H1 (cell line): ENCODE results near the gene CYP1A2. TPM values are rescaled to one million over a fixed set of nuclear protein-coding genes. Genes with fewer than 3 reads are reported as not detected.

Experiments used
- BCL11A ChIP-seq, 2 experiments: IDR thresholded peaks; one replicate each; pipeline ENCODE4 v1.6.1; 2011; ENCODE audit warnings: low read depth in 2 of 2, low read length in 2 of 2, mild to moderate bottlenecking in 2 of 2
- KDM1A ChIP-seq: fragments of 200-600, 300-600 bp; sonication (generic); IDR thresholded peaks from 2 replicates; pipeline ENCODE4 v1.7.1; 2016; ENCODE audit warnings: mild to moderate bottlenecking, low read length, borderline replicate concordance
- NANOG ChIP-seq: IDR thresholded peaks from 2 replicates; pipeline ENCODE4 v1.6.1; 2011; ENCODE audit warnings: low read length, low read depth, mild to moderate bottlenecking, inconsistent platforms; ENCODE audit not compliant: insufficient read depth, poor library complexity, severe bottlenecking
- PHF8 ChIP-seq: fragments of 200-600 bp; sonication (generic); conservative IDR thresholded peaks from 2 replicates; pipeline ENCODE4 v1.7.1; 2012; ENCODE audit warnings: low read depth, mild to moderate bottlenecking, inconsistent platforms, low read length, moderate library complexity
- POLR2AphosphoS5 ChIP-seq: IDR thresholded peaks from 2 replicates; pipeline ENCODE4 v1.6.1; 2011; ENCODE audit warnings: low read depth, low read length
- SIX5 ChIP-seq: IDR thresholded peaks from 2 replicates; pipeline ENCODE4 v1.6.1; 2011; ENCODE audit warnings: mild to moderate bottlenecking, low read depth, low read length
- SP4 ChIP-seq: IDR thresholded peaks from 2 replicates; pipeline ENCODE4 v1.6.1; 2012; ENCODE audit warnings: low read length, inconsistent platforms
- TAF7 ChIP-seq: optimal IDR thresholded peaks from 2 replicates; pipeline ENCODE3; 2011; ENCODE audit warnings: low read depth, mild to moderate bottlenecking, inconsistent platforms, low read length, moderate library complexity, borderline replicate concordance
- polyA plus RNA-seq, 7 experiments: library from polyadenylated mRNA; depleted of rRNA in 3 of 7; stranded (reverse) in 5 of 7; unstranded in 2 of 7; fragments of >200 nt in 5 of 7; fragments of 200-250 nt in 2 of 7; gene quantifications; 1 replicate in 5 of 7; 2 replicates in 1 of 7; 4 replicates in 1 of 7; pipeline versions ENCODE4 v1.2.1 to v1.2.3, GENCODE V29; 2011 to 2013; ENCODE audit warnings: missing spikeins in 2 of 7, mixed read lengths in 2 of 7
- total RNA-seq: library from RNA; stranded (reverse); fragmentation: NEBNext Ultra II Directional; extraction: Animal tissue kit (Norgen Biotek cat#: 25700); gene quantifications from 2 replicates; pipeline ENCODE4 v1.2.1, GENCODE V29; 2021

Gene CYP1A2
- total and polyA plus RNA-seq, 2 of the 8 experiments (the other 6 are each of a cell fraction or from before 2014, with no cell fraction given) = not detected

GRCh38 chr15:74710319-74711094 lies 38.1 kb upstream of the CYP1A2 start (continued):
- TF ChIP-seq PHF8 (no peak), TAF7 (no peak), KDM1A (no peak), SP4 (no peak), NANOG (no peak), POLR2AphosphoS5 (no peak), SIX5 (no peak), BCL11A (IDR thresholded peaks at IDR 0.05; ENCODE audit: low read depth in 2 of 2, low read length in 2 of 2) (no peak)
- TF ChIP-seq, all 59 proteins: peak for 0
